Trophoblast cell (in vitro differentiated cells and primary cell): Measurements from ENCODE around the gene KCNJ16.

Source experiments
- DNase-seq, 2 donors: peaks; one replicate each; pipeline ENCODE4 v3.0.0-alpha.2; 2016
- H2AFZ ChIP-seq: 2 replicates; pipeline ENCODE4 v1.6.1; 2013; ENCODE audit warnings: low read length, moderate library complexity, mild to moderate bottlenecking; ENCODE audit not compliant: insufficient read depth, poor library complexity
- H2AK5ac ChIP-seq: 2 replicates; pipeline ENCODE4 v1.6.1; 2013; ENCODE audit warnings: mild to moderate bottlenecking, low read length
- H2BK120ac ChIP-seq: 2 replicates; pipeline ENCODE4 v1.6.1; 2013; ENCODE audit warnings: low read length, mild to moderate bottlenecking, moderate library complexity; ENCODE audit not compliant: insufficient read depth, poor library complexity
- H2BK12ac ChIP-seq: 2 replicates; pipeline ENCODE4 v1.6.1; 2013; ENCODE audit warnings: mild to moderate bottlenecking, low read length, moderate library complexity
- H2BK5ac ChIP-seq: 2 replicates; pipeline ENCODE4 v1.6.1; 2013; ENCODE audit warnings: low read length, low read depth, moderate library complexity, mild to moderate bottlenecking; ENCODE audit not compliant: poor library complexity
- H3K14ac ChIP-seq: 2 replicates; pipeline ENCODE4 v1.6.1; 2013; ENCODE audit warnings: mild to moderate bottlenecking, low read length
- H3K18ac ChIP-seq: 2 replicates; pipeline ENCODE4 v1.6.1; 2013; ENCODE audit warnings: mild to moderate bottlenecking, low read length
- H3K23ac ChIP-seq: 2 replicates; pipeline ENCODE4 v1.6.1; 2013; ENCODE audit warnings: low read length
- H3K27ac ChIP-seq: 2 replicates; pipeline ENCODE4 v1.5.1; 2013; ENCODE audit warnings: low read depth, mild to moderate bottlenecking, inconsistent platforms, low read length, moderate library complexity
- H3K27me3 ChIP-seq: 2 replicates; pipeline ENCODE4 v1.6.1; 2013; ENCODE audit warnings: inconsistent platforms, mild to moderate bottlenecking, low read length, moderate library complexity; ENCODE audit not compliant: insufficient read depth
- H3K36me3 ChIP-seq, 2 experiments: 1 replicate in 1 of 2; 2 replicates in 1 of 2; pipeline ENCODE4 v1.6.1; 2013; ENCODE audit warnings: low read length in 2 of 2, mild to moderate bottlenecking in 2 of 2, moderate library complexity in 1 of 2; ENCODE audit not compliant: insufficient read depth in 2 of 2, control insufficient read depth in 1 of 2
- H3K4ac ChIP-seq: 2 replicates; pipeline ENCODE4 v1.6.1; 2013; ENCODE audit warnings: low read depth, mild to moderate bottlenecking, low read length, moderate library complexity
- H3K4me1 ChIP-seq, 2 experiments: 1 replicate in 1 of 2; 2 replicates in 1 of 2; pipeline ENCODE4 v1.6.1; 2013; ENCODE audit warnings: low read length in 2 of 2, mild to moderate bottlenecking in 2 of 2, moderate library complexity in 1 of 2; ENCODE audit not compliant: insufficient read depth in 2 of 2, control insufficient read depth in 1 of 2
- H3K4me2 ChIP-seq: 2 replicates; pipeline ENCODE4 v1.6.1; 2013; ENCODE audit warnings: inconsistent platforms, mild to moderate bottlenecking, low read length, moderate library complexity
- H3K4me3 ChIP-seq: 2 replicates; pipeline ENCODE4 v1.5.1; 2013; ENCODE audit warnings: mild to moderate bottlenecking, low read depth, low read length, inconsistent platforms
- H3K79me1 ChIP-seq: one replicate; pipeline ENCODE4 v1.6.1; 2013; ENCODE audit warnings: low read length
- H3K79me2 ChIP-seq: 2 replicates; pipeline ENCODE4 v1.6.1; 2013; ENCODE audit warnings: low read length, mild to moderate bottlenecking; ENCODE audit not compliant: control insufficient read depth, insufficient read depth, poor library complexity
- H3K9ac ChIP-seq: 2 replicates; pipeline ENCODE4 v1.6.1; 2013; ENCODE audit warnings: mild to moderate bottlenecking, low read length
- H3K9me3 ChIP-seq: 2 replicates; pipeline ENCODE4 v1.6.1; 2013; ENCODE audit warnings: low read depth, mild to moderate bottlenecking, control low read depth, inconsistent platforms, low read length; ENCODE audit not compliant: insufficient read depth
- H4K12ac ChIP-seq: 2 replicates; pipeline ENCODE4 v1.6.1; 2013; ENCODE audit warnings: low read depth, mild to moderate bottlenecking, low read length, moderate library complexity
- H4K8ac ChIP-seq: 2 replicates; pipeline ENCODE4 v1.6.1; 2013; ENCODE audit warnings: low read depth, mild to moderate bottlenecking, low read length, moderate library complexity
- H4K91ac ChIP-seq: one replicate; pipeline ENCODE4 v1.6.1; 2013; ENCODE audit warnings: low read depth, mild to moderate bottlenecking, low read length, moderate library complexity
- WGBS: extraction: QIAGEN DNeasy Blood & Tissue Kit; methylation state at CpG from one replicate; pipeline ENCODE4 v1.1.7; 2013; ENCODE audit warnings: missing lambda C conversion rate; ENCODE audit not compliant: insufficient read length, insufficient coverage; ENCODE audit errors: extremely low coverage; 5-methylcytosine and 5-hydroxymethylcytosine counted together

Gene KCNJ16

DNA sequence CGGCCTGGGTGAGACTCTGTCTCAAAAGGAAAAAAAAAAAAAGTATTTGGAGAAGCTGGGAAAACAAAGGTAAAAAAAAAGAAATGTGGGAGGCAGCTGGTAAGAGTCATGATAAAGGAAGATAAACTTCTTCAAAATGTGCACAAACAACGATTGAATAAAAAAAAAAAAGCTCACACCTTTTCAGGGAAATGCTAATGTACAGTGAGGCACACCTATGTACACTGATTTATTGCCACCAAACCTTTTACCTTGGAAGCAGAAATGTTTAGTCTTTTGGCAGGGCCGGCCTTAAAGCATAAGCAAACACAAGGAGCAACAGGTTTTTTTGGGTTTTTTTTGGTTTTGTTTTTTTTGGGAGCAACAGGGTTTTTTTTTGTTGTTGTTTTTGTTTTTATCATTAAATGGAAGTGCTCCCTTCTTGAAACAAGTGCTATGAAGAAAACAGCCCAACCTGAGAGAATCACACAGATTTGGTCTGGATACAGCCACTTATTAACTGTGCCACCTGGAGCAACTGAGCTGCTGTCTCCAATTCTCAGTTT lies 64.5 kb downstream of the KCNJ16 start:
- Histone ChIP-seq H3K4me1 (peaks cover 0 to 2% of the 10 kb centered on the region in 2 experiments), H3K9me3 (no peaks in the 10 kb centered on the region), H2AFZ (no peak overlapping the region), H3K9ac (no peak overlapping the region), H2BK12ac (no peak overlapping the region), H3K14ac (no peak overlapping the region), H3K27ac (no peak overlapping the region), H4K91ac (no peak overlapping the region), H3K79me1 (no peaks in the 10 kb centered on the region), H3K4ac (no peak overlapping the region), H2AK5ac (no peak overlapping the region), H4K12ac (no peak overlapping the region), H3K4me2 (no peak overlapping the region), H3K23ac (no peak overlapping the region), H3K18ac (no peak overlapping the region), H3K27me3 (no peaks in the 10 kb centered on the region), H3K79me2 (no peaks in the 10 kb centered on the region), H4K8ac (no peak overlapping the region), H2BK120ac (no peak overlapping the region), H3K4me3 (no peak overlapping the region), H2BK5ac (no peak overlapping the region), H3K36me3 (no peaks in the 10 kb centered on the region)
- WGBS = no CpG with 5 or more reads among the region's 3 CpGs
- no peak for DNase-seq

DNA sequence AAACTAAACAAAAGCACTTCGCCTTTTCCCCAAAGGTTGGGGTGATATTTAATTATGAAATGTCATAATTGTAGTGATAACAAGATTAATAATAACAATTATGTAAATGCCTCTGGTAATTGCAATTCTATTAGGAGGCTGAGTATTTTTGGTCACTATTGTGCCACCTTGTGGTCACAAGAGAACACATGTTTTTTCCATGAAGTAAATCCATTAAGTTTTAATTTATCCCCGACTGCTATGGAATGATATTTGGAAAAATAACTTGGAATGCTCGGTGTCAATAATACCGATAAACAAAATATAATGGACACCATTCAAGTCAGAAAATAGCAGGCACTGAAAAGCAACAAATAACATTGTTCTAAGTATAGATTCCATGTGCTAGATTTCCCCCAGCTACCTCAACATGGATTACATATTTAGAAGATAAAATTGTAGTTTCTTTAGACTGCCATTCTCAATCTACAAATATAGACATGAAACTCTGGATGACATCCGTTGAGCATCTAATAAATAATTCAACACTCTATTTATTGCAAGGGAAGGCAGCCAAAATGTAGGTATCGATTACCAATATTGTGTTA lies 69.3 kb downstream of the KCNJ16 start:
- H2BK12ac ChIP-seq = no peak overlapping the region
- H3K9me3 ChIP-seq = no peaks in the 10 kb centered on the region
- no peak overlapping the region for H3K18ac ChIP-seq
- no peak overlapping the region for H2BK120ac ChIP-seq
- H3K9ac ChIP-seq = no peak overlapping the region
- no peak overlapping the region for H3K4me3 ChIP-seq
- H2BK5ac ChIP-seq = no peak overlapping the region
- H3K14ac ChIP-seq = no peak overlapping the region
- DNase-seq = peak in 1 of 2 donors; percentile 59
- H3K27me3 ChIP-seq = no peaks in the 10 kb centered on the region
- no peak overlapping the region for H2AFZ ChIP-seq
- H3K79me1 ChIP-seq = no peaks in the 10 kb centered on the region
- H4K91ac ChIP-seq = no peak overlapping the region
- no peak overlapping the region for H3K23ac ChIP-seq
- no peaks in the 10 kb centered on the region for H3K4me1 ChIP-seq
- H3K36me3 ChIP-seq = no peaks in the 10 kb centered on the region
- H3K79me2 ChIP-seq = no peaks in the 10 kb centered on the region
- H2AK5ac ChIP-seq = no peak overlapping the region
- no peak overlapping the region for H4K8ac ChIP-seq
- WGBS = no CpG with 5 or more reads among the region's 6 CpGs
- H3K4ac ChIP-seq = no peak overlapping the region
- H4K12ac ChIP-seq = no peak overlapping the region
- no peak overlapping the region for H3K4me2 ChIP-seq
- no peak overlapping the region for H3K27ac ChIP-seq

DNA sequence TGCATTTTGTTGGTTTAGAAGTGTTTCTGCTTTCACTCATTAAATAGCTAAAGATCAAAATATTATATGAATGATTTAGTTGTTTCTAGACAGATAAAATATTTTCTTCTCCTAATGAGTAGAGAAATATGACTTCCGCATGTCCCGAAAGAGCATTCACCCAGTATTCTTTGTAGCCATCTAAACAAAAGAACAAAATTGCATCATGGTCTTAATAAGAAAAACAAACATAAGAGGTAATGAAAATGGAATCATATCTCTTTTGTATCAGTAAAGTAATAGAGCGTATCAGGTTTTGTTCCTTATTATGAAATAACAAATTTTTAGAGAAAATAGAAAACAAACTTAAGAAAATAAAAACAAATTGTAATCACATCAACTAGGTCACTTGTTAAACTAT lies 78.2 kb downstream of the KCNJ16 start:
- H3K9me3 ChIP-seq = no peaks in the 10 kb centered on the region
- H3K79me1 ChIP-seq = no peaks in the 10 kb centered on the region
- no peak overlapping the region for H2BK12ac ChIP-seq
- no peaks in the 10 kb centered on the region for H3K27me3 ChIP-seq
- H3K9ac ChIP-seq = no peak overlapping the region
- no peak overlapping the region for H3K4me2 ChIP-seq
- no peaks in the 10 kb centered on the region for H3K79me2 ChIP-seq
- no peak overlapping the region for H3K18ac ChIP-seq
- no peak overlapping the region for H2AFZ ChIP-seq
- no peak overlapping the region for H3K14ac ChIP-seq
- H3K27ac ChIP-seq = no peak overlapping the region
- H2BK5ac ChIP-seq = no peak overlapping the region
- H4K12ac ChIP-seq = no peak overlapping the region
- no peak overlapping the region for H2AK5ac ChIP-seq
- no peak overlapping the region for H3K4ac ChIP-seq
- H2BK120ac ChIP-seq = no peak overlapping the region
- H4K91ac ChIP-seq = no peak overlapping the region
- H3K4me3 ChIP-seq = no peak overlapping the region
- H3K4me1 ChIP-seq = no peaks in the 10 kb centered on the region
- no peaks in the 10 kb centered on the region for H3K36me3 ChIP-seq
- no CpG with 5 or more reads among the region's 3 CpGs for WGBS
- DNase-seq = no peak
- H3K23ac ChIP-seq = no peak overlapping the region
- H4K8ac ChIP-seq = no peak overlapping the region

DNA sequence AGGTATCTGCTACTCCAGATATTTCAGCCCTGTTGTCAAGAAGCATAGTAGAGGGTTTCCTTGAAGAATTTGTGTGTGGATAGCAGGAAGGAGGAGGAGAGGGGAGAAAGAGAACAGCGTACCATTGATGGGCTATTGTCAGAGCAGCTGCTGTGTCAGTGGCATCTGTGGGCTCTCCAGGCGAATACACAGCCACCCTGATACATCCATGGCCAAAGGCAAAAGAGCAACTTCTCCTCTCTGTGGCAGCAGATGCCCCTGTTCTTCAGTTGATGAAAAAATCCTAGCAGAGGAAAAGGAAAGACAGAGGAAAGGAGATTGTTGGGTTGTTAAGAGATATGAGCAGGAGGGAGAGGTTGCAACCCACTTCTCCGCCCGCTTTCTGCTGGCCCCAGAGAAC lies 82.1 kb downstream of the KCNJ16 start:
- WGBS = no CpG with 5 or more reads among the region's 4 CpGs
- DNase-seq = no peak
- no peak overlapping the region for H3K18ac ChIP-seq
- no peaks in the 10 kb centered on the region for H3K4me1 ChIP-seq
- no peak overlapping the region for H2BK5ac ChIP-seq
- H2AFZ ChIP-seq = no peak overlapping the region
- no peak overlapping the region for H3K14ac ChIP-seq
- no peaks in the 10 kb centered on the region for H3K79me2 ChIP-seq
- no peak overlapping the region for H4K12ac ChIP-seq
- no peaks in the 10 kb centered on the region for H3K9me3 ChIP-seq
- no peak overlapping the region for H3K4me3 ChIP-seq
- no peak overlapping the region for H4K91ac ChIP-seq
- no peaks in the 10 kb centered on the region for H3K27me3 ChIP-seq
- H4K8ac ChIP-seq = no peak overlapping the region
- H2AK5ac ChIP-seq = no peak overlapping the region
- no peaks in the 10 kb centered on the region for H3K79me1 ChIP-seq
- no peak overlapping the region for H2BK120ac ChIP-seq
- no peak overlapping the region for H2BK12ac ChIP-seq
- H3K23ac ChIP-seq = no peak overlapping the region
- no peak overlapping the region for H3K4me2 ChIP-seq
- H3K9ac ChIP-seq = no peak overlapping the region
- no peak overlapping the region for H3K4ac ChIP-seq
- no peak overlapping the region for H3K27ac ChIP-seq
- H3K36me3 ChIP-seq = no peaks in the 10 kb centered on the region
